ENCODE data around the gene DAGLA. TPM values are rescaled to one million over a fixed set of nuclear protein-coding genes. Genes with fewer than 3 reads are reported as not detected.
"Not testable (repeated sequence)": the region's sequence is repeated elsewhere in the genome, so short reads cannot be mapped to it uniquely, and the experiment has no call there.

DAGLA gene
- total RNA-seq, 3 donors from 2014 or later (not counting 1 experiment from before 2014, with no cell fraction given) = 0.18 to 0.48 (median 0.38) TPM

- H3K27ac Mint-ChIP-seq = no peak overlapping the region
- H3K36me3 Mint-ChIP-seq = no peaks in the 10 kb centered on the region
Observed at GRCh38 chr11:61650781-61651571, 29.2 kb upstream of the DAGLA start.

GRCh38 chr11:61652135-61652534 is 28.1 kb upstream of the DAGLA start:
- ATAC-seq (no peak), DNase-seq (no peak)
- no peaks in the 10 kb centered on the region for H3K36me3 Mint-ChIP-seq
- Histone ChIP-seq H3K4me1 (ENCODE audit: control insufficient read depth, insufficient read depth, low read length) (peaks cover 2% of the 10 kb centered on the region), H3K27me3 (ENCODE audit: control insufficient read depth, insufficient read depth, low read length) (no peaks in the 10 kb centered on the region), H3K27ac (ENCODE audit: low read length) (no peak overlapping the region), H3K36me3 (ENCODE audit: control insufficient read depth, insufficient read depth, low read length) (no peaks in the 10 kb centered on the region), H3K9me3 (ENCODE audit: control insufficient read depth, insufficient read depth, low read length) (no peaks in the 10 kb centered on the region), H3K4me3 (ENCODE audit: low read length) (no peak overlapping the region)
- intact Hi-C loops (cut with micrococcal nuclease) = no loop called here
- no peaks in the 10 kb centered on the region for H3K4me1 Mint-ChIP-seq
- H3K4me3 Mint-ChIP-seq = no peak overlapping the region
- 78% methylated on average over 1 of the region's 1 CpG for WGBS (ENCODE audit: insufficient coverage)
- no peaks in the 10 kb centered on the region for H3K9me3 Mint-ChIP-seq
- no peak overlapping the region for H3K27ac Mint-ChIP-seq
- peaks cover 16 to 17% of the 10 kb centered on the region in 2 donors for H3K27me3 Mint-ChIP-seq (ENCODE audit: low read depth in 2 of 2)
- no peak for TF ChIP-seq CTCF (IDR thresholded peaks at IDR 0.05)

More at GRCh38 chr11:61650781-61651571, 29.2 kb upstream of the DAGLA start:
- Mint-ChIP-seq H3K4me3 (no peak overlapping the region), H3K27me3 (ENCODE audit: low read depth in 2 of 2) (peaks cover 13 to 17% of the 10 kb centered on the region in 2 donors), H3K9me3 (no peaks in the 10 kb centered on the region), H3K4me1 (no peaks in the 10 kb centered on the region)
- no peak overlapping the region for H3K4me3 ChIP-seq (ENCODE audit: low read length)
- no peak for TF ChIP-seq CTCF (IDR thresholded peaks at IDR 0.05)
- 86% methylated on average over 17 of the region's 17 CpGs for WGBS (ENCODE audit: insufficient coverage)
- H3K9me3 ChIP-seq (ENCODE audit: control insufficient read depth, insufficient read depth, low read length) = no peaks in the 10 kb centered on the region
- no peaks in the 10 kb centered on the region for H3K27me3 ChIP-seq (ENCODE audit: control insufficient read depth, insufficient read depth, low read length)
- no peak overlapping the region for H3K27ac ChIP-seq (ENCODE audit: low read length)
- H3K36me3 ChIP-seq (ENCODE audit: control insufficient read depth, insufficient read depth, low read length) = no peaks in the 10 kb centered on the region
- peaks cover 2% of the 10 kb centered on the region for H3K4me1 ChIP-seq (ENCODE audit: control insufficient read depth, insufficient read depth, low read length)
- no peak for DNase-seq
- intact Hi-C loops (cut with micrococcal nuclease) = no loop called here
- no peak for ATAC-seq

- no peak overlapping the region for H3K27ac ChIP-seq (ENCODE audit: low read length)
- no peaks in the 10 kb centered on the region for H3K36me3 ChIP-seq (ENCODE audit: control insufficient read depth, insufficient read depth, low read length)
- 26% methylated on average over 7 of the region's 7 CpGs for WGBS (ENCODE audit: insufficient coverage)
- no peaks in the 10 kb centered on the region for H3K27me3 ChIP-seq (ENCODE audit: control insufficient read depth, insufficient read depth, low read length)
- ATAC-seq (no peak), DNase-seq (no peak)
- no peak for TF ChIP-seq CTCF (IDR thresholded peaks at IDR 0.05)
- intact Hi-C loops (cut with micrococcal nuclease) = no loop called here
- H3K4me3 ChIP-seq (ENCODE audit: low read length) = no peak overlapping the region
- Mint-ChIP-seq H3K4me3 (no peak overlapping the region), H3K27me3 (ENCODE audit: low read depth in 2 of 2) (peaks cover 16 to 19% of the 10 kb centered on the region in 2 donors), H3K9me3 (no peaks in the 10 kb centered on the region), H3K36me3 (no peaks in the 10 kb centered on the region), H3K27ac (no peak overlapping the region), H3K4me1 (no peaks in the 10 kb centered on the region)
- peaks cover 2% of the 10 kb centered on the region for H3K4me1 ChIP-seq (ENCODE audit: control insufficient read depth, insufficient read depth, low read length)
- H3K9me3 ChIP-seq (ENCODE audit: control insufficient read depth, insufficient read depth, low read length) = no peaks in the 10 kb centered on the region
Observed at GRCh38 chr11:61654397-61654829, 25.8 kb upstream of the DAGLA start.

- H3K9me3 ChIP-seq (ENCODE audit: control insufficient read depth, insufficient read depth, low read length); H3K27me3 ChIP-seq (ENCODE audit: control insufficient read depth, insufficient read depth, low read length); ATAC-seq; H3K36me3 Mint-ChIP-seq; H3K4me1 Mint-ChIP-seq; H3K27ac Mint-ChIP-seq; DNase-seq; H3K4me3 Mint-ChIP-seq; H3K27ac ChIP-seq (ENCODE audit: low read length); H3K36me3 ChIP-seq (ENCODE audit: control insufficient read depth, insufficient read depth, low read length); H3K9me3 Mint-ChIP-seq; intact Hi-C loops (cut with micrococcal nuclease); H3K4me1 ChIP-seq (ENCODE audit: control insufficient read depth, insufficient read depth, low read length); H3K4me3 ChIP-seq (ENCODE audit: low read length): not testable (repeated sequence)
- peaks cover 18 to 22% of the 10 kb centered on the region in 2 donors for H3K27me3 Mint-ChIP-seq (ENCODE audit: low read depth in 2 of 2)
- 54% methylated on average over 7 of the region's 17 CpGs for WGBS (ENCODE audit: insufficient coverage)
Observed at GRCh38 chr11:61655266-61656159, 24.7 kb upstream of the DAGLA start.

Data from natural killer cell (primary cell).